SKM-1 (cell line): Measurements from ENCODE around the gene MAP7D3.
"Not testable (repeated sequence)": the region's sequence is repeated elsewhere in the genome, so short reads cannot be mapped to it uniquely, and the experiment has no call there.

ENCODE experiments used
- DNase-seq: peaks from one replicate; lab custom pipeline; 2025; ENCODE audit not compliant: unreplicated experiment; lab: John Stamatoyannopoulos, UW

Gene MAP7D3, protein sequence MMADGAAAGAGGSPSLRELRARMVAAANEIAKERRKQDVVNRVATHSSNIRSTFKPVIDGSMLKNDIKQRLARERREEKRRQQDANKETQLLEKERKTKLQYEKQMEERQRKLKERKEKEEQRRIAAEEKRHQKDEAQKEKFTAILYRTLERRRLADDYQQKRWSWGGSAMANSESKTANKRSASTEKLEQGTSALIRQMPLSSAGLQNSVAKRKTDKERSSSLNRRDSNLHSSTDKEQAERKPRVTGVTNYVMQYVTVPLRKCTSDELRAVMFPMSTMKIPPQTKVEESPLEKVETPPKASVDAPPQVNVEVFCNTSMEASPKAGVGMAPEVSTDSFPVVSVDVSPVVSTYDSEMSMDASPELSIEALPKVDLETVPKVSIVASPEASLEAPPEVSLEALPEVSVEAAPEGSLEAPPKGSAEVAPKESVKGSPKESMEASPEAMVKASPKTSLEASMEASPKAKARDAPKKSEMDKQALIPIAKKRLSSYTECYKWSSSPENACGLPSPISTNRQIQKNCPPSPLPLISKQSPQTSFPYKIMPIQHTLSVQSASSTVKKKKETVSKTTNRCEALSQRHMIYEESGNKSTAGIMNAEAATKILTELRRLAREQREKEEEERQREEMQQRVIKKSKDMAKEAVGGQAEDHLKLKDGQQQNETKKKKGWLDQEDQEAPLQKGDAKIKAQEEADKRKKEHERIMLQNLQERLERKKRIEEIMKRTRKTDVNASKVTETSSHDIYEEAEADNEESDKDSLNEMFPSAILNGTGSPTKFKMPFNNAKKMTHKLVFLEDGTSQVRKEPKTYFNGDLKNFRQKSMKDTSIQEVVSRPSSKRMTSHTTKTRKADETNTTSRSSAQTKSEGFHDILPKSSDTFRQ

DNA sequence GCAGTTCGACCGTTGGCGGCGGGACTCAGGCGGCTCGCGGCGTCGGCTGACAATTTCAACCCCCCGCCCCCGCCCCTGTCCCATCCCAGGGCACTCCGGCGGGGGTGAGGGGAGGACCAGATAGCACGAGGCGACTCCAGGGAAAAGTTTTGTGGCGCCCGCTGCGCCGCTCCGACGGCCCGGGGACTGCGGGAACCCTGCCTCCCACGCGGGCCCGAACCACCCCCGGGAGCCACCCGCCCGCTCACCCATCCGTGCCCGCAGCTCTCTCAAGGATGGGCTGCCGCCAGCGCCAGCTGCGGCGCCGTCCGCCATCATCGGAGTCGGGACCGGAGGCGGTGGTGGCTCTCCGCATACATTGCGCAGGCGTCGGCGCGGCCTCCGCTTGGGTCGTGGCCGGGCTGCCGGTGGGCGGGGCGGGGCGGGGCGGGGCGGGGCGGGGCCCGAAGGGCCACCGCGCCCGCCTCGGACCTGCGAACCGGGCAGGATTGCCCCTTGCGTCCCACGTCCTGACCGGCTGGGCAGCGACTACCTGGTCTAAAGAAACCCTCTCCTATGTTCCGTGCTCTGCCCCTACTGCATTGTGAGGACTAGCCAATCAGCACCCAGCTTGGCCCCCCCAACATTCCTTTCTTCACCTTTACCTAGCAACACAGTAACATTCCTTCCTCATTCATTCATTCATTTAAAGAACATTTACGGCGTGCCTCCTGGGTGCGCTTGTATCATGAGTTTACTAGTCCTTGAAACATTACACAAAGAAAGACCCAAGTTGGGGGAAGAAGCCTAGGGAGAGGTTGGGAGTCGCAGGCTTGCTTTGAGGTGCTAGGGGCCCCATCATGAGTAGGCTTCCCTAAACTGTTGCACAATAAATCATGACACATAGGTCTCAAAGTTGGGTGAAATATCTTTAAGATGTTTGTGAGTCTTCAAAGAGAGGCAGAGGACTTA, at the start of gene MAP7D3:
Gene MAP7D3, minus strand, starts transcription at position 360 of the 951 bp plus-strand sequence. Its CDS starts 42 bp downstream, at position 318.
- DNase-seq = peak; percentile 7

DNA sequence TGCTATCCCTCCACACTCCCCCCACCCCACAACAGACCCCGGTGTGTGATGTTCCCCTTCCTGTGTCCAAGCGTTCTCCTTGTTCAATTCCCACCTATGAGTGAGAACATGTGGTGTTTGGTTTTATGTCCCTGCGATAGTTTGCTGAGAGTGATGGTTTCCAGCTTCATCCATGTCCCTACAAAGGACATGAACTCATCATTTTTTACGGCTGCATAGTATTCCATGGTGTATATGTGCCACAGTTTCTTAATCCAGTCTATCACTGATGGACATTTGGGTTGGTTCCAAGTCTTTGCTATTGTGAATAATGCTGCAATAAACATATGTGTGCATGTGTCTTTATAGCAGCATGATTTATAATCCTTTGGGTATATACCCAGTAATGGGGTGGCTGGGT, 49.5 kb upstream of the MAP7D3 start, which contains the start of gene ADGRG4:
Gene ADGRG4, plus strand, starts transcription at position 243 of the 400 bp plus-strand sequence. CDS start 7,815 bp downstream, outside the sequence.
- not testable (repeated sequence) for DNase-seq

DNA sequence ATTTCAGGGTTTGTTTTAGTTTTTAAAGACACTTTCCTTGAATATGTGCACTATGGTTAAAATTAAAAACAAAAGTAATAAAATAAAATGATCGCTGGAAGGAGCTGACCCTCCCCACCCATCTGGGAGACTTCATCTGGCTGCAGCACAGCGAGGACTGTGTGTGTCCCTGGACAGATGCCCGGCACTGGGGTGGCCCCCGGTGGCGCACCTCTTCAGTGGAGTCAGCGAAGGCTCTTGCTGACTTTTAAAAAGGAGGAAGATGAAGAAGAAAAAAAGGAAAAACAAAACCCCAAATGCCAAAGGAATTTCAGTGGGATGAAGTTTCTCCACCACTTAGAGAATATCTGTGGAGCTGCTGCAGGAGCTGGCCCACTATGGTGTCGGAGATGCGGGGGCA, 44.2 kb upstream of the MAP7D3 start:
- DNase-seq = no peak

DNA sequence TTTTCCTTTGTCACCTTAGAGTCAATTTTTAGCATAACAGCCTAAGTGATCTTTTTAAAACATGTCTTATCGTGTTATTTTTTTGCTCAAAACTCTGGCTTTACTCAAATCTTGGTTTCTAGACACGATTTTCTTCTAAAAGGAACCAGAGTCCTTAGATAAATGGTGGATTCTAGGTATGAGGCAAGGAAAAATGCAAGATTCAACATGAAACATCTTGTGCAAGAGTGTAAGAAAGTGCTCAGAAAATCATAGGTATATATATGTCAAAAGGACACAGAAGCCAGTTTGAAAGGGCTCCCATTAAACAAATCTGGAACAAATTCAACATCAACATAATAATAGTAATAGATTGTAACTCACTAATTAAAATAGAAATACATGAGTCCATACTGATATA, 41.5 kb upstream of the MAP7D3 start:
- no peak for DNase-seq

DNA sequence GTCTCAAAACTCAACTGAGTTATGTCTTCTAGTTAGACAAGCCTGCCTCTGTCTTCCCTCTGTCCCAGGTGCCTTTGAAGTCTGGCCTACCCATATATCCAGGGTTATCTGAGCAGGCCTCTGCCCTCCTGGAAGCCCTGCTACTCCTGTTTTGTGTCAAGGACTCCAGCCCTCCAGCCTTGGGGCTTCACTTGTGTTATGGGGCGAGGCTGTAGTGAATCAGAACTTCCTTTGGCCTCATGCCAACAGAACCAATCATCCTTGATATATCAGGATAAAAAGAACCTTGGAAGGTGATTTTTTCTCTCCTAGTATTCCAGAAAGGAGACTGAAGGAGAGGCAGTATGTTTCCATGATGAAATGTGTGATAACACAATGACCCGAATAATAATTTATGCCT, 40.6 kb upstream of the MAP7D3 start:
- no peak for DNase-seq

DNA sequence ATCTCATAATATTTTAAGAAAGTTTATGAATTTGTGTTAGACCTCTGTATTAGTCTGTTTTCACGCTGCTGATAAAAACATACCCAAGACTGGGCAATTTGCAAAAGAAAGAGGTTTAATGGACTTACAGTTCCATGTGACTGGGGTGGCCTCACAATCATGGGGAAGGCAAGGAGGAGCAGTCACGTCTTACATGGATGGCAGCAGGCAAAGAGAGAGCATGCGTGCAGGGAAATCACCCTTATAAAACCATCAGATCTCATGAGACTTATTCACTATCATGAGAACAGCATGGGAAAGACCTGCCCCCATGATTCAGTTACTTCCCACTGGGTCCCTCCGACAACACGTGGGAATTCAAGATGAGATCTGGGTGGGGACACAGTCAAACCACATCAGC, 35.2 kb upstream of the MAP7D3 start:
- not testable (repeated sequence) for DNase-seq

DNA sequence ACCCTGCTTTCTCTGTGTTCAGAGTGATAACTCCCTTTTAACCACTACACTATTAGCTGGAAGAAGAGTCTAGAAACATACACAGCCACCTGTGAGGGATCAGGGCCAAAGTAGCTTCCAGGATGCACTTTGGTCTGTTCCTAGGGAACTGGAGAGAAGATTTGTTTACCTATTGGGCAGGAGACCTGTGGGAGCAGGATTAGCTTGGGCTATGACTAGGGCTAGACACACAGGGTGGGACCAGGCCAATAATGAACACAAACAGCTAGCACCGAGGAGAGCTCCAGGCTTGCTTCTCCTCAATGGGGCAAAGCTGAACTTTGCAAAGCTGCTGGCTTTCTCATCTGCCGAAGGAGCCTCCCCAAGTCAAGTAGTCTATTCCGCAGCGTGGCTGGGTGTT, 24.4 kb upstream of the MAP7D3 start:
- DNase-seq = no peak

DNA sequence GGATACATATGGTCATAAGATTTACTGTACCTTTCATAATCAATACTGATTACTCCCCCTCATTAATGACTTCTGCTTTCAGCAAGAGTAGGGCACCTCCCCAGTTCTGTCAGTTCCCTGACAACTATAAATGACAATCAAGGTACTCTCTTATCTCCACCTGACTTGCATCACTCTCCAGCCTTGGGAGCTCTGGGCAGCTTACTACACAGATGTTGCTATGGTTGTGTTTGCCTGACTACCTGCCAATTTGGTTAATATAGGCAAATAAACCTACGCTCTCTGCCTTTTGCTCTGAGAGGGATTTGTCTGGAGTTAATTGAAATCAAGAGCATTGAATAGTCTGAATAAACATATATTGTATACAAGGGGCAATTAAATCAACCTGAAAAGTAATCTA, 22.8 kb upstream of the MAP7D3 start:
- no peak for DNase-seq

DNA sequence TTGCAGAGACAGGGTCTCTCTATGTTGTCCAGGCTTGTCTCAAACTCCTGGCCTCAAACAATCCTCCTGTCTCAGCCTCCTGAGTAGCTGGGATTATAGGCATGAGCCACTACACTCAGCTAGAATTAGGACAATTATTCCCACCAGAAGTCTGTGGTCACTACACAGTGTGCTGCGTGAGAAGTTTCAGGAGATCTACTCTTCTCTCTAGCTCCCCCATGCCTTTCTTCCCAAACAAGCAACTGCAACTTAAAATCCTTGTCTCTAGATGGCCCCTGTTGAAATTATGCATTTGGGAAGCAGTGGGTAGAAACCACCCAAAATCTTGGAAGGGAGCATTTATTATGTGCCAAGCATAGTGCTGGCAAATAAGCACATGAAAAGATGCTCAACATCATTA, 21.1 kb upstream of the MAP7D3 start:
- DNase-seq = no peak

DNA sequence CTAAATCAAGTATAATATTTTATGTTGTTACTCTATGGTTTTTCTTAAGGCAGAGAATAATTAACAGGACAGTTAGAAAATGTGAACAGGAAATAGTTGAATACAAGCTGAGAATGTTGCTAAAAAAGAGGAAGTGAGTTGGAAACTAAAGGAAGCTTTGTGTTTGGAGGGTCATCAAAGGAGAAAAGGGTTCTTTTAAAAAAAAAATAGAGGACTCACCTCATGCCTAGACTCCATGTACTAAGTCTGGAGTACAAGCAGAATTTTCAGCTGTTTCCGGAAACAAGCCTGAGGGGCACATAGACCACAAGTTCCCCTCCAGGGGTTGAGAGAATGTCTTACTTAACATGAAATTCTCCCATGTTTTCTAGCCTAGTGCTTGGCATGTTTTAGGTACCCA, 20.1 kb upstream of the MAP7D3 start:
- DNase-seq = peak; percentile 22

DNA sequence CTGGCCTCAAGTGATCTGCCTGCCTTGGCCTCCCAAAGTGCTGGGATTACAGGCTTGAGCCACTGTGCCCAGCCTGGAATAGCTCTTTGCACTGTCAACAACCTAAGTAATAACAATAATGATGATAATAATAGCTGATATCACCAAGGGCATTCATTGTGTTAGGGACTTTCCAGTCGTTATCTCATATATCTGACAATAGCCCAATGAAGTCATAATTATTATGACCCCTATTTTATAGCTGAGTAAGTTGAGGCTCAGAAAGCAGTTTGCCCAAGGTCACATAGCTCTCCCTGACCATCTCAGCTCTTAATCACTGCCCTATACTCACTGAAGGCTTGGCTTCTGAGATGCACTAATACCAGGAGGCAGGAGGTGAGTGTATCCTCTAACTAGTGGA, 18.7 kb upstream of the MAP7D3 start:
- no peak for DNase-seq

DNA sequence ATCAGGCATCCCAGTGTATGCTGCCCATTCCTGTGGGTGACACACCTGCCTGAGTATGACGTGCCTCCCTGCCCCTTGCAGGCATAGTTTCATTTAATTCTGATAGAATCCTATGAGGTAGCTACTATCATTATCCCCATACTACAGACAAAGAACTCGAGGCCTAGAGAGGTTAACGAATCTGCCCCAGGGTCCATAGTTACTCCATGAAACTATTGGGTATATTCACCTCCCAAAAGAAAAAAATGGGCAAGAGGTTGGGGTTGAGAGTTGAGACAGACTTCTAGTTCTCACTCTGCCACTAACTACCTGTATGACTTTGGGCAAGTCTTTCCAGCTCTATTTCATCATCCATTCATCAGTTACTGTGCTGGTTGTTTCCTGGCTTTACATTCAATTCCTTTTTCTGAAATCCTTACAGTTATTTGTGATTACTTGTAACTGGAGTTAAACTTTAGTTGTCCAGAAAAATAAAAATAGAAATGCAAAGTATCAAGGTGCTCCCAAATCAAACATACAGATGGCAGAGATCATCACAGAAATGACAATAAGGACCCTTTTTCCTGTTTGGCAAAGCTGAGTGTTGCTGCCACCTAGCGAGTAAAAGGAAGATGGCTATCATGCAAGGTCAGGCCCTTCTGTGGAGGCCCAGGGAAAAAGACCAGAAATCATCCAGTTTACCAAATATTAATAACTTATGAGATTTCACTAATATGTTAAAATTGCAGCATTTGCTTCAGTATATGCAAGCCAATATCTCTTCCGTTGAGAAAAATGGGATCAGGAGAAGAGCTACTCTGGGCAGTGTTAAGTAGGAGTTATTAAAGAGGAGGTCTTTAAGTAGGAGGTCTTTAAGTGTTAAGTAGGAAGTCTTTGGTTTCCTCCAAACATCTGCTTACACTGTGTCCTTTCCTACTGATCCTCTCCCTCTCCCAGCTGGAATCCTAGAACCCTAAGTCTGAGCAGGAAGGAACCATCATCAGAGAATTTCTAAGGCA, 17.1 kb upstream of the MAP7D3 start:
- DNase-seq = peak; percentile 10

DNA sequence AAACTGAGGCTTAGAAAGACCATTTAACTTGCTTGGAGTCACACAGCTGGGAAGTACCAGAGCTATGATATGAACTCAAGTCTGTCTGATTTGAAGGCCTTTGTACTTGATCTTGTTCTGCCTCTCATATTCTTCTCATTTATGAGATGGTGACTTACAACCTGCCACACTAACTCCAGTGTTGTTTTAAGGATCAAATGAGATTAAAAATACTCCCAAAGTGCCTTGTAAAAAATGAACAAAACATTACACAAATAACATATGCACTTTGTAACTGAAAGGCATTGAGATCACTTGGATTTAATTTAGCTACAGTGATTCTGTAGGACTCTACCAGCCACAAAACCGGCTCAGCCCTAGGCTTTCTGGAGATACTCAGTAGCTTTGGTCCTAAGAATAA, 15.6 kb upstream of the MAP7D3 start:
- no peak for DNase-seq

DNA sequence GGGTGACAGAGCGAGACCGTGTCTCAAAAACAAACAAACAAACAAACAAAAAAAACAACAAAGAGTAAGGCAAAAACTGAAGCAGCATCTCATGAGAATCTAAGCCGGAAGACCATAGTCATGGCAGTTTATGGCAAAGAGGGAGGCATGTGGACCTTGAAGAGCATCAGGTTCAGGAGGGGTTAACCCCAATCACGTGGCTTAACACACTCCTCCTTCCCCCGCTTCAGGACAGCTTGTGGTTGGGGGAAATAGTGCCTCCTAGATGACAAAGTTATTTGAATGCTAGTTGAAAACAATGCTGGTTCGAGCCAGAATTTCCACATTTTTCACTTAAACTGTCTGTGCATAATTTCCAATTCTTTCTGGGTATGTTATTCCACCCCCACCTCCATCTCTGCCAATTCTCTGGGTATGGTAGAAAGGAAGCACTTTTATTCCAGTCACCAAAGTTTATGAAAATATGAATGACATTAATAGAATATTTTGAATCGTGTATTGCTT, 11.7 kb upstream of the MAP7D3 start:
- no peak for DNase-seq

DNA sequence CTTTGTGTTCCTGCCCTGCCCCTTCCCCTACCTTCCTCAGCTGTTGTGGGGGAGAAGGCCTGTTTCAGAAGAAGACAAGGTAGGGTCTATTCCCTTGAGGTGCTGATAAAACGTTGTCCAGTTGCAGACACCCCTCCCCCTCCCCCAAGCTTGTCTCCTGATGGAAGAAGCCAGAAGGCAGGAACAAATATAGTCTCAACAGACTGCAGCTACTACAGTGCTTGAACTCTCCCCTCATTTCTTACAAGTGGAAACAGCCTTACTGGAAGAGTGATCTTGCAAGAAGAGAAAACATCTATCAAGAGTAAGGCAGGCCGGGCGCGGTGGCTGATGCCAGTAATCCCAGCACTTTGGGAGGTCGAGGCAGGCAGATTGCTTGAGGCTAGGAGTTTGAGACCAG, 11.0 kb upstream of the MAP7D3 start:
- DNase-seq = no peak

DNA sequence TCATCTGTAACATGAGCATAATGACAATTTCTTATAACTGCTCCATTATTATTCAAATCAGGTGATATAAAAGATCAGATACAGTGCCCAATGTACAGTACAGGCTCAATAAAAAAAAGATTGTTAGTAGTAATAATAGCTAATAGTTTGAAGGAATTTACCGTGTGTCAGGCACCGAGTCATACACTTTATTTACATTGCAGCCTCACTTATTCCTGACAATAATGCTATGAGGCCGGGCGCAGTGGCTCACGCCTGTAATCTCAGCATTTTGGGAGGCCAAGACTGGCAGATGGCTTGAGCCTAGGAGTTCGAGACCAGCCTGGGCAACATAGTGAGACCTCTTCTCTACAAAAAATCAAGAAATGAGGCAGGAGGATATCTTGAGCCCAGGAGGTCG, 10.1 kb upstream of the MAP7D3 start:
- no peak for DNase-seq

DNA sequence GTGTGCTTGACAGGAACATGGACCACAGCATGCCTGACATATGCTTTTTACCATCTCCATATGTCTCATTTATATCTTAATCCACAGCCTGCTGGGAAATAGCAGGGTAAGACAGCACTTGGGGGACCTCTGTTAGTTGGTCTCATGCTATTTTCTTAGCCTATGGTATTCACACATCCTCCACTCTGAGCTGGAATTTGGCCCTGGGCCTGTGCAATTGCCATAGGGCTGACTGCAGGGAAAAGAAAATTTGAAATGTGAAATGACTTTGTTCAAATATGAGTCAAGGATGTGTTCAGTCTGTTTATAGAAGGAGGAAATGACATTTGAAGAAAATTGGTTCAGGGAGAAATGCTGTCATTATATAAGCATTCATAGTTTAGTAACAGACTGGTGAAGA, 9.6 kb upstream of the MAP7D3 start:
- DNase-seq = no peak

DNA sequence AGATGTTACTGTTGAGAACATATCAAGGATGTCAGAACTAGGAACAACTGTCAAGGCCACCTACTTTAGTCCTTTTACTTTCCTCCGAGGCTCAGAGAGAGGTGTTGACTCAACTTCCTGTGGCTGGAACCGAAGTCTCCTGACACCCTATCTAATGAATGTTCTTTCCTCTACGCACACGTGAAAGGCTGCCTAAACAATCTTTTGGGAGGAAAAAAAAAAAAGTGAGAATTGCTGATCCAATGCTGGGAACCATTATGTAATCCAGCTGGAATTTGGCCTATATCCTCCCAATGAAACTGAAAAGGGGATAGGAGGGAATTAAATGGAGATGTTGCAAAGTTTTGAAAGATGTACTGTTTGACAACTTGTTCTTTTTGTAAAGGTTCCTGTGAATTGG, 8.3 kb upstream of the MAP7D3 start:
- DNase-seq = no peak

DNA sequence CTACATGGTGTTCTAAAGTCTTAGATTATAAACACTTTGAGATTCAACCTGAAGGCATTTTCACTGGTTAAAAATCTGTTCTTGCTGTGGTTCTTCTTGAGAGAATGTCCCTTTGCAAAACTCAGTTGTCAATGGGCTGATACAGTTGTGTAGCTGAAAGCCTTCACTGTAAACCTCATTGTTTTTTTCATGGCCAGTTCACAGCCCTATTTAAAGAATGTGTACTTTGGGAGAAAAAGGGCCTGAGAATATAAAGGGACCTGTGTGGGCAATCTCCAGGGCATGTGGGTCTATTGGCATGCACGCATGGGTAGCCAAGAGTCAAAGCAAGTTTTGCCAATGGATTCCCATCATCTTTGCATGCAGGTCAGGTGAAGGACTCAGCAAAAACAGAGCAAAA, 7.8 kb upstream of the MAP7D3 start:
- no peak for DNase-seq

DNA sequence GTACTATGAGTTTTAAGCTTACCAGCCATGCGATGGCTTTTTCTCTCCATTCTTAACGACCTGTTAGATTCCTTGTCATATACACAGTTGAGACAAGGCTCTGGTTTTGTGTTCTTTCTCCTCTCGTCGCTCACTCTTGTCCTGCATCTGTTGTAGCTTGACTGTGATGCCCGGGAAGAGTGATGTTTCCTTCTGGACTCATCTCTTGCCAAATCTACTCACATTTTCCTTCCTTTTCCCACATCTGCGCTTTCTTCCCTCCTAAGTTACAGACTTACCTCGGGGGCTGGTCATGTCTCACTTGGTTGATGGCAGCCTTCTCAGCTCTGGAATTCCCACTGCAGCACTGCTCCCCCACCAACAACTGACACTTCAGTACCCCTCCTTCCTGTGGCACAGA, 4.8 kb upstream of the MAP7D3 start:
- DNase-seq = no peak
